ENCODE data around the gene PABPN1L.
"Not testable (repeated sequence)": the region's sequence is repeated elsewhere in the genome, so short reads cannot be mapped to it uniquely, and the experiment has no call there.

Gene PABPN1L

DNA sequence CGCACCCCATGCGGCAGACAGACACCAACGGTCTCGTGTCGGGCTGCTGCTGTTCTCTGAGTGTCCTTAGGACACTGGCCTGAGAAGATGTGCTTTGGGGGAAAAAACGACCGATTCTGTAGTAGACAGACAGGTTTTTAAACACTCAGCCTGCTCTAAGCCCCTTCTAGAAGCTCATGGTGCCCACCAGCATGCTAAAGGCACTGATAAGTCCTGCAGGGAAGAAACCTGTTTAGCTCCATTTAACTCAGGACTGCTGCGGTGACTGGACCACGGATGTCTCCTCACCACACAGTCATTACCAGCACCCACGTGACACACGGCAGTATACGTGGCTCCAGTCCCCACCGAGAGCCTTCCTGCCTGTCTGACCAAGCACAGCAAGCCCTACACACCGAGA lies 35.7 kb downstream of the PABPN1L start:
- no peak for DNase-seq (ENCODE audit: low read depth in 2 of 2)

- no peak for DNase-seq (ENCODE audit: low read depth in 2 of 2)
These were observed 36.2 kb downstream of the PABPN1L start for GRCh38 chr16:88830258-88830657.

DNA sequence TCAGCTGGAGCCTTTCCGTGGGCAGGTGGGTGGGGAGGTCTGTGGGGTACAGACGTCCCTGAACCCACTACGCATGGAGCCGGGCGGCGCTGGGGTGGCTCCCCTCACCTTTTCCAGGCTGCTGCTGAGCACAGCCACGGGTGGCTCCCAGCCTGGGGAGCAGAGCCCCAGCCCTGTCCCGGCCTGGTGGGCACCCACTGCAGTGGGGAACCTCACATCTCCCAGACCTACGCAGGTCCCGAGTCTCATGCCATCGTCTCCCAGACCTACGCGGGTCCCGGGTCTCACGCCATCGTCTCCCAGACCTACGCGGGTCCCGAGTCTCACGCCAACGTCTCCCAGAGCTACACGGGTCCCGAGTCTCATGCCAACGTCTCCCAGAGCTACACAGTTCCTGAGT lies 37.7 kb downstream of the PABPN1L start:
- no peak for DNase-seq (ENCODE audit: low read depth in 2 of 2)

GRCh38 chr16:88827727-88828126 lies 38.7 kb downstream of the PABPN1L start:
- DNase-seq (ENCODE audit: low read depth in 2 of 2): no peak

DNA sequence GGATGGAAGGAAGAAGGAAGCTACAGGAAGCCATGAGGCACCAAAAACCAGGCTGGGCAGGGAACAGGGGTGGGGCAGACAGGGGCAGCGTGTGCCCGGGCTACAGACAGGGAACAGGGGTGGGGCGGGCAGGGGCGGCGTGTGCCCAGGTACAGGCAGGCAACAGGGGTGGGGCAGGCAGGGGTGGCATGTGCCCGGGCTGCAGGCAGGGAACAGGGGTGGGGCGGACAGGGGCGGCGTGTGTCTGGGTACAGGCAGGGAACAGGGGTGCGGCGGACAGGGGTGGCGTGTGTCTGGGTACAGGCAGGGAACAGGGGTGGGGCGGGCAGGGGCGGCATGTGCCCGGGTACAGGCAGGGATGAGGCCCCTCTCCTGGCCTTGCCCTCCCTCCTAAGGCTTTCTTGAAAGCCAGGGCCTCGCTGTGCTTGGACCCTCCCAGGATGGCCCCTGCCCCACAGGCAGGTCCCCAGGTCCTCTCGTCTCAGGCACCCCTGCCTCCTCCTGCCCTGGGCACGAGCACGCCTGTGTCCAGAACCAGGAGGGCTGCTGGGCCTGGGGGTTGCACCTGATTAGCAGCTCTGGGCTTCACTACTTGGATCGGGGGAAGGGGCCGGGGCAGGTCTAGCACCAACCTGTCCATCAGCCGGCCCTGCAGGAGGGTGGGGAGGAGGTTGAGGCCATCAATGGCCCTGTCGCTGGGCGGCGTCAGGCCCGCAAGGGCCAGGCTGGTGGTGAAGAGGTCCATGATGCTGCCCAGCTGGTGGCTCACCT lies 40.2 kb downstream of the PABPN1L start:
- no peak for DNase-seq (ENCODE audit: low read depth in 2 of 2)

DNA sequence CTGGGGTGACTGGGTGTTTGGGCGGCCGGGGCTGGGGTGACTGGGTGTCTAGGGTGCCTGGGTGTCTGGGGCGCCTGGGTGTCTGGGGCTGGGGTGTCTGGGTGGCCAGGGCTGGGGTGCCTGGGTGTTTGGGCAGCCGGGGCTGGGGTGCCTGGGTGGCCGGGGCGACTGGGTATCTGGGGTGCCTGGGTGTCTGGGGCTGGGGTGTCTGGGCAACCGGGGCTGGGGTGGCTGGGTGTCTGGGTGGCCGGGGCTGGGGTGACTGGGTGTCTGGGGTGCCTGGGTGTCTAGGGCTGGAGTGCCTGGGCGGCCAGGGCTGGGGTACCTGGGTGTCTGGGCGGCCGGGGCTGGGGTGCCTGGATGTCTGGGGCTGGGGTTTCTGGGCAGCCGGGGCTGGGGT lies 41.3 kb downstream of the PABPN1L start:
- no peak for DNase-seq (ENCODE audit: low read depth in 2 of 2)

DNA sequence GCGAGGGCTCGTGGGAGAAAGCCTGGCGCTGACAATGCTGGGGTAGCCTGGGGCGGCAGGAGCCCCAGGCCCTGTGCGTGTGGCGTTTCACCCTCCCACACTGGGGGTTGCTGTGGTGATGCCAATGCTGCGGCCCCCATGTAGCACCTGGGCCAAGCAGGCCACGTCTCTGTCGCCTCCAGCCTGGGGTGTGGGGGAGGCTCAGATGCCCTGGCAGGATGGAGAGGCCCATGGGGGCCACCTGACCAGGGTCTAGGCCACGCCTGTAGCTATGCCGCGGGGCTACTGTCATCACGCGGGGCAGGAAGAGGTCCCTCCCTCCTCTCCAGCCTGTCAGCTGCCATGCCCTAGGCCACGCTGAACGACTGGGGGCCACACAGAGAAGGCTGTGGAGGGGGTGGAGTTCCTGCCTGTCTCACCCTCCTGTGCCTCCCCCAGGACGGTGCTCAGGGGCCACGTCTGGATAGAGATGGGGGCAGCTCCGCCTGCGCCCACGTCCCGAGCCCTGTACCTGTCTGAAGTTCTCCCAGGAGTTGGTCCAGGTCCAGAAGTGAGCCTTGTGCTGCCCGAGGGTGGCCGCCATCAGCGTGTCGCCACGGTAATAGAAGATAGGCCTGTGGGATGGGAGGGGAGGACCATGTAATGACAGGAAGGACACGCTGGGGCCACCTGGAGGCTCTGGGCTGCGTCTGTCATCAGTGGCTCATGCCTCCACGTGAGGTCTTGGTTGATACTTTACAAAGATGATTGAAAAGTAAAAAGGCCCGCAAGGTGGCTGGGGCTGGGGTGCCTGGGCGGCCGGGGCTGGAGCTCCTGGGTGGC lies 42.0 kb downstream of the PABPN1L start:
- DNase-seq (ENCODE audit: low read depth in 2 of 2): no peak

- not testable (repeated sequence) for DNase-seq (ENCODE audit: low read depth in 2 of 2)
These were observed 42.8 kb downstream of the PABPN1L start for GRCh38 chr16:88823646-88824045.

GRCh38 chr16:88822281-88823040 lies 44.0 kb downstream of the PABPN1L start:
- no peak for DNase-seq (ENCODE audit: low read depth in 2 of 2)

DNA sequence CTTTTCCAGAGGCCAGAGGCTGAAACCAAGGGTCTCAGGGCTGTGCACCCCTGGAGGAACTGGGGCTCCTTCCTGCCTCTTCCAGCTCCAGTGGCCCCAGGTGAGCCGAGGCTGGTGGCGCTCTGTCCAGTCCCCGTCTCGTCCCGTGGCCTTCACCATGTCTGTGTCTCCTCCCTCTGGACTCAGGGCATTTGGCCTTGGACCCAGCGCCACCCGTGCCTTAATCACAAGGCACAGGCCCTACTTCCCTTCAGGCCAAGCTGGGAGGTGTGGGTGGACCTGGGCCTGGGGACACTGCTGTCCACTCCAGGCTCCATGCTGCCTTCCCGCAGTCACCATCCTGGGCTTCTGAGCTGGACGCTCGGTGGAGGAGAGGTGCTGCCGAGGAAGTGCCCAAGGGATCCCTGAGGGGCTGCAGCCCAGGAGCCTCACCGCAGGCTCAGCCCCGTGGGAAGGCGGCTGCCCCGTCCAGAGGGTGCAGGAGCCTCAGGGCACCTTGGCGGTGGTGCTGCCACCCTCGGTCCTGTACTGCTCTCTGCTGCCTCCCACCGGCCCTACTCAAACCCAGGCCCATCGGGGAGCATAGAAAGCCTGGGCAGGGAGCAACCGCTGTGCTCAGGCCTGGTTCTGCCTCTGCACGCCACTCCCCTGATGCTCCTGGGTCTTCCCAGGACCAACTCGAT lies 45.2 kb downstream of the PABPN1L start:
- DNase-seq (ENCODE audit: low read depth in 2 of 2): no peak

DNA sequence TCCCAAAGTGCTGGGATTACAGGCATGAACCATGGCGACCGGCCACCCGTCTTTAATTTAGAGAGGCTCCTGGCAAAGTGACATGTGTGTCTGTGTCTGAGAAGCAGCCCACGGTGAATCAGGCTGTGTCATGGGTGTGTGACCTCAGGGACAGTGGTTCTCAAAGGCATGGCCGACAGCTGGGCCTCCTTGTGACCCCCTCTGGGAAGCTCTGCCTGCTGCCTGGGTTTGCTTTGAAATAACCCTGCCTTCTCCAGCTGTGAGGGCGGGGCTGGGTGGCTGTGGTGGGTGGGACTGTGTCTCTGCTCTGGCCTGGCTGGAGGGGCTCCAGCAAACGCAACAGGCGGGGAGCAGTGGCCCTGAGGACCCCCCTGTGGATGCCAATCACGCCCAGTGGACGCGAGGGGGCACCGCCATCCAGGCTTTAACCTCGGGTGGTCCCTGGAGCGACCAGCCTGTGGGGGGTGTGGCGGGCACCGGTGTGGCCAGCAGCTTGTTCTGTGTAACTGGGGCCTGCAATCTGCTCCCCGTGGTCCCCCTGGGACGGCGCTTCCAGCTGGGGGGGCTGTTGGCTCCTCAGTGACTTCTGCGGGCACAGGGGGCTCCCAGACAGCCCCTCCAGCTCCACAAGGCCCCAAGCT lies 46.0 kb downstream of the PABPN1L start:
- no peak for DNase-seq (ENCODE audit: low read depth in 2 of 2)

DNA sequence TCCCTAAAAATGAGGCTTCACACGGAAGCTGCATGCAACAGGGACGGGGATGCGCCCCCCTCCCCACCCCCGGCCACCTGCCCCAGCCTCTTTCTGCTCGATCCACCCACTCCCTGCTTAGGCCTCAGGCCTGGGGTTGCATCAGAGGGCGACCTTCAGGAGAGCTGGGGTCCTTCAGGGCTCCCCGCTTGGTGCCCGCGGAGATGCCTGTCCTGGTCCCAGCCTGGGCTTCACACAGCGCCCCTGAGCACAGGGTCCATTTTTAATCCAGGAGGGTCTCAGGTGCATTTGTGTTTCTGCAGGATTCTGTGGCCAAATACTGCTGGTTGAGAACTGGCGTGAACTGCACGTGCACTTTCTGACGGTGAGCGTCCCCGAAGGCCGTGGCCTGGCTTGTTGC lies 47.3 kb downstream of the PABPN1L start:
- DNase-seq (ENCODE audit: low read depth in 2 of 2): no peak

- no peak for DNase-seq (ENCODE audit: low read depth in 2 of 2)
These were observed 47.9 kb downstream of the PABPN1L start for GRCh38 chr16:88818575-88818874.

DNA sequence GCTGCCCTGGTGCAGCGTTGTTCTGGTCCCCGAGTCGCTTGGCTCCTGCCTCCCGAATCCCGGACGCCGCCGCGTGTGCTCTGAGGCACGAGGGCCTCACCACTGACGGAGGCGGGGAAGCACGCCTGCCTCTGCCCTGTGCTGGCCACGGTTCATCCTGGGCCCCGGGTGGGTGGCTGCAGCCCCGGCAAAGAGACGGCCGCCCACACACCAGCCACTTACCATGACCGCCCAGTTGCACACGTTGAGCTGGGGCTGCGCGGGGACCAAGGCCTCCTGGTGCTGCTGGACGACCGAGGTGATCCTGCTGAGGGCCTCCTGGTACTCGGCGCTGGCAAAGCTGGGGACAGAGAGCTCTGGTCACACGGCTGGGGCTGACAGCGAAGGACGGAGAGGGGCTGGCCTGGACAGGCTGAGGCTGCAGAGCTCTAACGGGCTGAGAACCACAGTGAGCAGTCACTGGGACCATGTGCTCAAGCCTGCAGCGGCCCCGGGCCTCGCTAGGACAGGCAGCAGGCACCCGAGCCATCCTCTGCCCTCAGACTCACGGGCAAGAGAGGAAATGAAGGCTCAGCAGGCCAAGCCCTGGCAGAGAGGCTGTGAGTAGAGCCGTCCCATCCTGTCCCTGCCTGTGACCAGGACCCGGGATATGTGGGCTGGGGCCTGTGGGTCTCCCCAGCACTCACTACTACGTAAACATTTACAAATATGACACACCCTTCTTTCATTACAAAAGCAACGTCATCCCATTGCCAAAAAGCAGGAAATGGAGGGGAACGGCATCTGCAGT lies 48.5 kb downstream of the PABPN1L start:
- DNase-seq (ENCODE audit: low read depth in 2 of 2): no peak

DNA sequence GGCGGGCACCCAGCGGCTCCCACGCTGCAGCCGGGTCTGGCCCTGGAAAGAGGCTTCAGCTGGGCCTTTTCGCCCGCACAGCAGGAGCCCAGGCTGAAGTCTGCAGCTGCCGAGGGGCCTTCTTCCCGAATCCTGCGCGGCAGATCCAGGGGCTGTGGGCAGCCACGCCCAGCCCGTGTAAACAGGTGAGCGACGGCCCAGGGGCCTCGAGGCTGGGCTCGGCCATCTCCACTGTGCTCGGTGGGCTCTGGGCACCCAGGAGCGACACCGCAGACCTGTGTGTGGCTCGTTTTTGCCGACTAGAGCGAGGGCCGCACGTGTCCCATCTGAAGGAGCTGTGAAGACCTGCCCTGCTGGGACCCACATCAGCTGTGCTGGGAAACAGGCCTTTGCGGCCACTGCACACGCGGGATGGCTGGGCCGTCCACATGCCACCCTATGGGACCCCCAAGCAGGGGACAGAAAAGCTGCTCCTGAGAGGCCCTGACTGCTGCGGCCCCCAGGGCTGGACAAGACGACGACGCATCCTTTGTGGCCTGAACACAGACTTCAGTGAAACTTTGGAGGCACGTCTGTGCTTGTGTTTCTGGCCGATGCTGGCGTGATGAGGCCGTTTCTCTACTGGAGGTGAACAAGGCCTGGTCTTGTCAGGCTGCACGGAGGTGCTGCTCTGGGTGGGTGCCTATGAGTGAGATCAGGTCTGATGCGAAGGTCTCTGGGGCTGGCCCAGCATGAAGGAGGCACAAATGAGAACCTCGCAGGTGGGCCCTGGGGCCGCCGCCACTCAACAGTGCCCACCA lies 49.5 kb downstream of the PABPN1L start:
- DNase-seq (ENCODE audit: low read depth in 2 of 2): no peak

GRCh38 chr16:88815901-88816589 lies 50.4 kb downstream of the PABPN1L start:
- no peak for DNase-seq (ENCODE audit: low read depth in 2 of 2)

DNA sequence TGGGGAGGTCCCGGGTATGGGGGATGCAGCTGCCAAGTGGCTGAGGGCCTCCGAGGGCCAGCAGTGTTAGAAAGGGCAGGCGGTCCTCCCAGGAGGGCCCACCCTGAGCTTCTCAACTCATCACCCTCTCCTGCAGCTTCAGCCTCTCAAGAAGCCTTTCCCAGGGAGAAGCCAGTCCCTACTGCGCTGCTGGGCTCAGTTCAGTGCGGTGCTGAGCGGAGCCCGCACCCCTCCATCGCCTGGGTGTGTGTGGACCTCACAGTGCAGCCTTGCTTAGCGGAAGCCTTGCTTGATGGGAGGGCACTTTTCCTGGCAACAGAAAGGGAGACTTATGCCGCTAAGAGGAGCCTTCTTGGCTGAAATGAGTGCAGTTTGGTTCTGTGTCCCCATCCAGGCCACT lies 51.2 kb downstream of the PABPN1L start:
- no peak for DNase-seq (ENCODE audit: low read depth in 2 of 2)

GRCh38 chr16:88814144-88814502 lies 52.3 kb downstream of the PABPN1L start:
- DNase-seq (ENCODE audit: low read depth in 2 of 2): no peak

Measured in stimulated activated CD4-positive, alpha-beta T cell treated with anti-CD3 and anti-CD28 coated beads, Interleukin-1b, Interleukin-23, amount 100 ng/mL, for 1 hour (primary cell).